MV-4-11 (cell line): ENCODE results near the gene OR8B3.

Experiments used
- DNase-seq: peaks from one replicate; lab custom pipeline; 2025; lab: John Stamatoyannopoulos, UW

Gene OR8B3

GRCh38 chr11:124359566-124359965 lies 39.3 kb downstream of the OR8B3 start:
- peak; percentile 61 for DNase-seq

GRCh38 chr11:124346311-124346955 lies 52.4 kb downstream of the OR8B3 start:
- peak; percentile 65 for DNase-seq
